Superior temporal gyrus (tissue), 1 donor: ENCODE data around the gene CLPTM1L.
"Not testable (repeated sequence)": the region's sequence is repeated elsewhere in the genome, so short reads cannot be mapped to it uniquely, and the experiment has no call there.

Experiments
- DNase-seq: peaks from one replicate; pipeline ENCODE4 v3.0.0-alpha.2; 2016; ENCODE audit errors: extremely low spot score

Gene CLPTM1L

GRCh38 chr5:1342711-1343110, 2.2 kb downstream of the CLPTM1L start:
- DNase-seq: not testable (repeated sequence)

DNA sequence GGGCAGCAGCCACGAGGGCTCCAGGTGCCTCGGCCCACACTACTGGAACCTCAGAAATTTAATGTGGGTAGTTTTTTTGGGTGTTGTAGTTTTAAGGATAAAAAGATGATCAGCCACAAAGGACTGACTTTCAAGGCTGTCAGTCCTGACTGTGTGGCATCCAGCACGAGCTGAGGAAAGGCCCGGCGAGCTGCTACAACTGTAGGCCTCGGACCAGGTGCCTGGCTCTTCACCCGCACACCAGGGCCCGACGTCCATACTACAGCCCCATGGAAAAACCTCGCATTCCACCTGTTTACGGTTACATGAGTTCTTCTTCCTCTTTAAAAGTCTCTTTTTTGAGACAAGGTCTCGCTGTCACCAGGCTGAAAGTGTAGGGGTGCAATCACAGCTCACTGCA, 2.6 kb downstream of the CLPTM1L start:
- DNase-seq: no peak

- no peak for DNase-seq
Measured at GRCh38 chr5:1341863-1342262, 3.0 kb downstream of the CLPTM1L start.

- DNase-seq: not testable (repeated sequence)
Measured at GRCh38 chr5:1339818-1340210, 5.1 kb downstream of the CLPTM1L start.

- DNase-seq: not testable (repeated sequence)
Measured at GRCh38 chr5:1339139-1339817, 5.6 kb downstream of the CLPTM1L start.

GRCh38 chr5:1338506-1339070, 6.3 kb downstream of the CLPTM1L start:
- DNase-seq: no peak

GRCh38 chr5:1338196-1338490, 6.8 kb downstream of the CLPTM1L start:
- no peak for DNase-seq

- no peak for DNase-seq
Measured at GRCh38 chr5:1337489-1338195, 7.3 kb downstream of the CLPTM1L start.

DNA sequence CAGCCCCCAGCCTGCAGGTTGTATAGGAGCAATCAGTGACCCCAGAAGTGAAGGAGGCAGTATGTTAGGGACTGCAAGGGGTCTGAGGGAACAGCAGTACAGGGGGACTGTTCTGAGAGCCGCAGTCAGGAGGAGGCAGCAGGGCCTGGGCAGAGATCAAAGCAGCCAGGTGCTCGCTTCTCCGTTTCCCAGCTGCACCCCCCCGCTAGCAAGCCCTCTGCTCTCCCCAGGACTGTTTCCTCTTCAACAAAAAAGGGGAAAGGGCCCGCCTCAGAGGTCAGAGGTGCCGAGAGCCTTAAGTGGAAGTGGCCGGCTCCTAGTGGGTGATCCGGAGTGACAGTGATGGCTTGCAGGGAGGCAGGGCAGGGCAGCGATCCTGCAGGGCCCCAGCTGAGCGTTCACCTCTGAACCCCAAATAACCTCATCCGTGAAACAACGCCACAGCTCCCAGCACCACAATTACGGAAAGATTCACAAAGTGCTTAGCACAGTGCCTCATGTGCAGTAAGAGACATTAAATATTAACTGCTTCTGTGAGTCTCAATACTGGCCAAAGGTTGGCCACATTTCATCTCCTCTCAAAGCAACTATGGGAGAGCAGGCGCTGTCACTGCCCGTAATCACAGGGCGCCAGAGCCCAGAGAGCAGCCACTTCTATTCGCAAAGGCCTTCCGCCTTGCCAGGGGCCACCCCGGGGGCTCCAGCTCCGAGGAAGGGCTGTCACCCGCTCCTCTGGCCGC, 8.0 kb downstream of the CLPTM1L start:
- no peak for DNase-seq

GRCh38 chr5:1336106-1336561, 8.8 kb downstream of the CLPTM1L start:
- no peak for DNase-seq

DNA sequence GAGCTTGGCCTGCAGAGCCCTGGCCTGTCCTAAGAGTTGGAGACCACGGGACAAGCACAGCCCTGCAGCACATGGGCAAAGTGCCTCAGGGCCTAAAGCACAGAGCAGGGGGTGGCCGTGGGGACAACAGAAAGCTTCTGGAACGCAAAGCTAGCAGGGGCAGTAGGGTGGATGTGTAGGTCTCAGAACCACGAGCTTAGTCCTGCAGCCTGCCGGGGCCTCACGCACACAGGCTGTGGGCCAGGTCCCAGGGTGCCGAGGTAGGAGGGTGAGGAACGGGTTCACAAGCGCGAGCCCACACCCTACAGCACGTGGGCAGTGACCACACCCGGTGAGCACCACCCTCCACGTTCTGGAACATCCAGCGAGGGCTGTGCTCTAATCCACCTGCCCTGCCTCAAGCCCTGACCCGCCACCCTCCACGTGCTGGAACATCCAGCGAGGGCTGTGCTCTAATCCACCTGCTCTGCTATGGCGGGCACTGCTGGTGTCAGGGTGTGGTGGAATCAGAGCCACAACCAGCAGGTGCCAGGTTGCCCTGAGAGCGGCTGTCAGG, 9.3 kb downstream of the CLPTM1L start:
- DNase-seq: no peak

- no peak for DNase-seq
Measured at GRCh38 chr5:1334831-1335539, 9.9 kb downstream of the CLPTM1L start.

DNA sequence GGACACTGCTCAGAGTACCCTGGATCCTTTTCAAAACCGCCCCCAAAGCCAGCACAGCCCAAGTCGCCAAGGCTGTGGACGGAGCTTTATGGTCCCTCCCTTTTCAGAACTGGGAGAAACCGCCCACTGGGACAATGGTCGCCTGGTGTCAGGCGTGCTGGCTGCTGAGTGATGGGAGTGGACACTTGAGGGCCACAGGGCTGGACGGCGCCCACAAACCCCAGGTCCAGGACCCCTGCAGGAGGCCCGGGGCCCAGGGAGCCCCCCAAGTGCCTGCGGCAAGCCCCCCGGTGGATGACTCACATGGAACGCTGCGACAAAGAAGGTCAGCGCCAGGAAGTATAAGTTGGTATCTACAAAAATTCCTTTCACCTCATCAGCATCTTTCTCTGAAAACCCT, 10.9 kb downstream of the CLPTM1L start:
- DNase-seq: no peak

GRCh38 chr5:1333286-1333685, 11.6 kb downstream of the CLPTM1L start:
- DNase-seq: not testable (repeated sequence)

- DNase-seq: no peak
Measured at GRCh38 chr5:1332461-1333001, 12.4 kb downstream of the CLPTM1L start.

DNA sequence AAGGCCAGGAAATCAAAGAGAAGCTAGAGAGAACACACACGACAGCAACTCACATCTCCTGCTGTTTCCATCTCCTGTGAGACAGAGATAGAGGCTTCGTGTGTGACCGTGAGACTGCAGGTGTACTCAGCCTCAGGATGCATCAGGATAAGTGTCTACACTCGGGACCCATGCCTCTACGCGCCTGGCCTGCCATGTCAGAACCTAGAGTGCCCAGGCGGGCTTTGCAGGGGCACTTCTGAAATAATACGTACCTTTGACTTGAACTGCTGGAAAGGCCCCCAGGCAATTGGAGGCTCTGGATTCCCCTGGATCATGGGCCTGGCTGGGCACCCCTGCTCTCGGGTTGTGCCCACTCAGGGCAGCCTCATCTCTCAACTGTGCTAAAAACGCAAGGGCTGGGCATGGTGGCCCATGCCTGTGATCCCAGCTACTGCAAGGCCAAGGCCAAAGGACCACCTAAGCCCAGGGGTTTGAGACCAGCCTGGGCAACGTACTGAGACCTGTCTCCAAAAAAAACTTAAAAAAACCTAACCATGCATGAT, 13.0 kb downstream of the CLPTM1L start:
- DNase-seq: no peak

DNA sequence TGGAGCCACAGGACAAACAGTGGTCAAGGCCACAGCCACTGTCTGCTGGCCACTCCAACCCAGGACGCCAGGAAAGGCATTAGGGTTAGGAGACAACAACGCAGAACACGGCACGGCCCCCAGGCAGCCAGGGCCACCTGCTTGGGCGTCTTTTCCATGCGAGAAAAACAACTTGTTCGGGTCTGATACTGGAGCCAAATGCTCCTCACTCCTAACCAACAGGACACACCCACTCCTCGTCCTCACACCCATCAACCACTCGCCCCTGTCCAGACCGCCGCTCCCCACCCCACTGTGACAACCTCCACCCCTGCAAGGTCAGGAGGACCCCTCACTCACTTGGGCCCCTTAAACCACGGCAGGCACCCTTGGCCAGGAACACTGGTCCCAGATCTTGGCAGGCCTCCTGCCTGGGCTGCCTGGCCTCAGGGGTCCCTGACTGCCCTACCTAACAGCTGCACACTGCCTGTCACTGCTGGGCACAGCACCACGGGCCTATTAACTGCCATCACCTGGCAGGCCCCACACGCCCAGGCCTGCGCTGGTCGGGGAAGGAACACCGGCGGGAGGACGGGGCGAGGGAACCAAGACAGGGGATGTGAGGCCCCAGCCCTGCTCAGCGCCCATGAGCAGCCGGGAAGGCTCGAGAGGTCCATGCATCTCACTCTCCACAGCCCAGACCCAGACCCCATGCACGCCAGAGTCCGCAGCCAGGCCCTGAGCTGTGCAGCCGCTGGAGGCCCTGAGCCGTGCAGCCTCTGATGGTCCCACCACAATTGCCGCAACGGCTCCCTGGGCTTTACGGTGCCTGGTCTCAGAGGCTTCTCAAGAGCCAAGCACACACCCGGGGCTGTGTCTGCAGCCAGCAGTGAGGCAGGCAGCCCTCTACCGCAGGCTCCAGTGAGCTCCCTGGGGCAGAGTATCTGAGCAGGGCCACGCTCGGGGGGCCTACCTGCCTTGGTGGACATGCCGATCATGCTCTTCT, 13.8 kb downstream of the CLPTM1L start:
- no peak for DNase-seq

- DNase-seq: peak; percentile 82
Measured at GRCh38 chr5:1330146-1330846, 14.6 kb downstream of the CLPTM1L start.

GRCh38 chr5:1329111-1329579, 15.8 kb downstream of the CLPTM1L start:
- no peak for DNase-seq
